Islet of Langerhans (tissue), 1 donor: ENCODE results near the gene HSPBAP1.

Source experiments
- FAIRE-seq: peaks from one replicate; lab custom pipeline; 2011; peaks lifted over from hg19 to GRCh38; lab: Jason Lieb, UNC

The HSPBAP1 gene

GRCh38 chr3:122793568-122794416 is at the start of gene HSPBAP1:
TSS of gene HSPBAP1 (minus strand) at chr3:122793831. CDS start at chr3:122793680, 151 bp downstream.
- FAIRE-seq: no peak

- peak; percentile 77 for FAIRE-seq
Observed at GRCh38 chr3:122835590-122835989, 42.0 kb upstream of the HSPBAP1 start.

- no peak for FAIRE-seq
Observed at GRCh38 chr3:122828281-122828680, 34.6 kb upstream of the HSPBAP1 start.

GRCh38 chr3:122826278-122826677 is 32.6 kb upstream of the HSPBAP1 start:
- FAIRE-seq: peak; percentile 94

GRCh38 chr3:122825460-122825859 is 31.8 kb upstream of the HSPBAP1 start:
- no peak for FAIRE-seq

- FAIRE-seq: no peak
Observed at GRCh38 chr3:122824465-122825381, 31.1 kb upstream of the HSPBAP1 start.

- no peak for FAIRE-seq
Observed at GRCh38 chr3:122816587-122816986, 23.0 kb upstream of the HSPBAP1 start.

GRCh38 chr3:122810734-122811133 is 17.1 kb upstream of the HSPBAP1 start:
- FAIRE-seq: no peak

GRCh38 chr3:122803977-122804376 is 10.3 kb upstream of the HSPBAP1 start:
- no peak for FAIRE-seq

GRCh38 chr3:122802323-122802722 is 8.7 kb upstream of the HSPBAP1 start:
- FAIRE-seq: no peak

- no peak for FAIRE-seq
Observed at GRCh38 chr3:122800706-122801237, 7.1 kb upstream of the HSPBAP1 start.

GRCh38 chr3:122800031-122800430 is 6.4 kb upstream of the HSPBAP1 start:
- FAIRE-seq: no peak

GRCh38 chr3:122799322-122799721 is 5.7 kb upstream of the HSPBAP1 start:
- FAIRE-seq: no peak

GRCh38 chr3:122797291-122797690 is 3.7 kb upstream of the HSPBAP1 start:
- FAIRE-seq: no peak

GRCh38 chr3:122795674-122796195 is 2.1 kb upstream of the HSPBAP1 start:
- no peak for FAIRE-seq

- no peak for FAIRE-seq
Observed at GRCh38 chr3:122794779-122795673, 1.4 kb upstream of the HSPBAP1 start, which contains the start of gene SLC49A4. TSS of gene SLC49A4 (plus strand) at chr3:122795069. CDS start at chr3:122795193, 124 bp downstream.

- FAIRE-seq: no peak
Observed at GRCh38 chr3:122794483-122794778, 800 bp upstream of the HSPBAP1 start.

GRCh38 chr3:122789585-122790273 is 3.9 kb downstream of the HSPBAP1 start:
- no peak for FAIRE-seq

GRCh38 chr3:122787872-122788271 is 5.8 kb downstream of the HSPBAP1 start:
- no peak for FAIRE-seq

- FAIRE-seq: no peak
Observed at GRCh38 chr3:122786066-122786465, 7.6 kb downstream of the HSPBAP1 start.

GRCh38 chr3:122785231-122785630 is 8.4 kb downstream of the HSPBAP1 start:
- FAIRE-seq: no peak
